KG1 (cell line): Measurements from ENCODE around the gene CFAP69.

Experiments
- DNase-seq: peaks from one replicate; lab custom pipeline; 2025; lab: John Stamatoyannopoulos, UW

The CFAP69 gene

GRCh38 chr7:90244909-90245851, at the start of gene CFAP69:
CFAP69 (plus strand) TSS chr7:90245174; CDS start chr7:90245425, 251 bp downstream.
- DNase-seq, result no peak

- DNase-seq, result no peak
These were observed 43.3 kb upstream of the CFAP69 start for GRCh38 chr7:90201500-90202195.

- no peak for DNase-seq
These were observed 37.0 kb upstream of the CFAP69 start for GRCh38 chr7:90207956-90208355.

DNA sequence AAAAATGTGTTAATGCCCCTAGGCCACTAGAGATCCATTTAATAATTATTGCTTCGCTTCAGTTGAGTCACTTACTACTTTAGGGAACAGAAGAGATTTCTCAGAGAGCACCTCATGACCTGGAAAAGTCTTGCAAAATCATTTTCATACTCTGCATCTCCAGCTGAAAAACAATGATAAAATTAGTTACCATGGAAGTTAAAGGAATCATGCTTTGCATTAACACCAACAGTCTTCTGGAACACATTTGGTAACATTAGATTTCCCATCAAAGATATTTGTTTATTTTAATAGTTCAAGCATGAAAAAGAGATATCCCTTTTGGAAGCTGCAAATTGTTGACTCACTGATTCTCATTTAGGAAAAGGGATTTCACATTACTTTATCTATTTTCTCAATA, 35.2 kb upstream of the CFAP69 start:
- no peak for DNase-seq

DNA sequence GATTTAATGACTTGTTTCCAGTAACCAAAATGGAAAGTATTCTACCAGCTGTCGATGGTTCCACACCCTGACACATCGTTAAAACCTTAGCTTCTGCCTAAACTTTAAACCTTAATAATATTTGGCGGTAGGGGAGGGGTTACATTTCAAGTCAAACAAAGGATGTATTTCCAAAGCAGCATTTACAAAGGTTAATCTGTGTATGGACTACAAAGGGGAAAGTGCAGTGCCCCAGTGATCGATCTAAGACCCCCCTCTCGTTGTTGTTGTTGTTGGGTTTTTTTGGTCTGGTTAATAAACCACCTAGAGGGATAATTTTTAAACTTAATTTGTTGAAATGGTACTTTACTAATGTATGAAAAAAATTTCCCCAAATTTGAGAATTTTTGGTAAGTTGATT, 34.5 kb upstream of the CFAP69 start:
- no peak for DNase-seq

GRCh38 chr7:90210981-90211380, 34.0 kb upstream of the CFAP69 start:
- no peak for DNase-seq

GRCh38 chr7:90211391-90212148, 33.4 kb upstream of the CFAP69 start, which contains the start of gene STEAP2:
STEAP2 (plus strand) TSS chr7:90211740; CDS start chr7:90225083, 13,343 bp downstream.
- no peak for DNase-seq

GRCh38 chr7:90212149-90212495, 32.9 kb upstream of the CFAP69 start:
- no peak for DNase-seq

- no peak for DNase-seq
These were observed 31.5 kb upstream of the CFAP69 start for GRCh38 chr7:90213521-90213920.

DNA sequence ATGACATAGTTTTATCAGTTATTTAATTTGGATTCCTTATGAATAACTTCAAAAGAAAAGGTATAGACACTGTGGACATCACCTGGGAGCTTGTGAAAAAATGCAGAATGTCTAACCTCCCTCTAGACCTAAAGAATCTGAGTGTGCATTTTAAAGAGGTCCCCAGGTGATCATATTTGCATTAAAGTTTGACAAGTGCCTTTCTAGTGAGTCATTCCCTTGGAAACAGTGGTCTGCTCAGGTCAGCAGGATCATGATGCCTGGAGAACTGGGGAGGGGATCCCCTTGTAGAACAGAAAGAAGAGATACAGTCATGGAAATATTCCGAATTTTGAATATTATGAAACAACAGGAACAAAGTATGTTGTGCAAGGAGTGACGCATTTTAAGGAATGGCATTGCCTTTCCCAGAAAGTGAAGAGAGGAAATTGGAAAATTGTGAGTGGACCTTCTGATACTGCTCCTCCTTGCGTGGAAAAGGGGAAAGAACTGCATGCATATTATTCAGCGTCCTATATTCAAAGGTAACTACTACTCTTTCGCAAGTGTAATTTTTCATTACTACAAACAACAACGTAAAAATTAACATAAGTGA, 28.8 kb upstream of the CFAP69 start:
- no peak for DNase-seq

GRCh38 chr7:90216771-90217170, 28.2 kb upstream of the CFAP69 start:
- DNase-seq, result no peak

DNA sequence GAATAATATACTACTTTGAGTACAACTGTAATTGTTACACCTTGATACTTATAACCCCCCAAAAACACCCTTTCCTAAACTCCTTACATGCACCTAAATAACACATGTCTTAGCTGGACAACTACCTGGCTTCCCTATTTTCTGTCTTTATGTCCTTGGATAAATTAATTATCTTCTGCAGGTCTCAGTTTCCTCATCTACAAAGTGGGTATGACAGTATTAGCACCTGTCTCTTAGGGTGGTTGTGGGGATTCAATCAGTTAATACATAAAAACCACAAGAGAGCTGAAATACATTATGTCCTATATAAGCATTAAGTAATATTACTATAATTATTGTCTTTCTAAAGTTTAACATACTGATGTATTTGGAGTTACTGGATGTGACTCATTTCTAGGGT, 22.6 kb upstream of the CFAP69 start:
- DNase-seq, result no peak

DNA sequence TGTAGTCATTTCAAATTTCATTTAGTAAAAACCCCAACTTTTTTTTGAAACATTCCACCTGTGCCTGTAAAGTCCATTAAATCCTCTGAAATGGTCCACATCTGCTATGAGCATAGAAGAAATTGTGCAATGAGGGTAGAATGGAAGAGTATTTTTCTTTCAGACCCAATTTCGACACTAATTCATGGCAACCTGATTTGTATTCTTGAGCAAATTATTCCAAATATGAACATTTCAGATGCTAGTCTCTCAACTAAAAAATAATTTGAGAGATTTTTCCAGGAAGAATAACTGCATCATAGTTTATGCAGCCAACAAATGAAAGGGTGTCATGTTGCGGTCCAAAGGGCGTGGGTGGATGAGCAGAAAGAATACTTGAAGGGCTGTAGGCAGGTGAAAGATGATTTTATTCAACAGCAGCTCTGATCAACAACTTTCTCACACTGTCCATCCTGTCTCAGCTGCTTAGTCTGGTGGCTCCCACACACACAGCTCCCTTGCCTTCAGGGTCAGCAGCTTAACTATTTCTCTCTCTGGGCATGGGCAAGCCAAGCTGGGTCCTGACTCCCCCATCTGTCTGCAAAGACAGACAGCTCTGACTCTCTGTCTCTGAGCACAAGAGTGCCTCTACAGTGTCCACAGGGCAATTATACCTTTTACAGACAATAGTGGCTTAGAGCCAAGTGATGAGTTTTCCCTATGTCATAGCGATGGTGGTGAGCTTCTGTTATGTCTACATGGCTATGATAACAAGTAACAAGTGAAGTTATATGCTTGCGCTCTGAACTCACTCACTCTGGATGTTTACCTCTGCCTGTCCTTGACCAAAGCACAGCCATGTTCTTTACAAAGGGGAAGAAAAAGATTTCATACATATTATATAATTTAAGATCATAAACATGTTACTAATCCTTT, 21.9 kb upstream of the CFAP69 start:
- DNase-seq, result no peak

DNA sequence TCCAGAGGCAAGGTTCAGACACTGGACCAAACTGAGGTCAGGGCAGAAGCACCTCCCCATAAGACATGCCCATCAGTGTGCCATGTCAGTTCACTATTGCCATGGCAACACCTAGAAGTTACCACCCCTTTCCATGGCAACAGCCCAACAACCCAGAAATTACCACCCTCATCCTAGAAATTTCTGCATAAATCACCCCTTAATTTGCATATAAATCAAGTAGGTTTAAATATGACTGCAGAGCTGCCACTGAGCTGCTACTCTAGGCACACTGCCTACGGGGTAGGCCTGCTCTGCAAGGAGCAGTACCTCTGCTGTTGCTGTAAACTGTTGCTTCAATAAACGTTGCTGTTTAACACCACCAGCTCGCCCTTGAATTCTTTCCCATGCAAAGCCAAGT, 20.8 kb upstream of the CFAP69 start:
- DNase-seq, result no peak

GRCh38 chr7:90225181-90225580, 19.8 kb upstream of the CFAP69 start:
- no peak for DNase-seq

- no peak for DNase-seq
These were observed 19.4 kb upstream of the CFAP69 start for GRCh38 chr7:90225601-90226000.

DNA sequence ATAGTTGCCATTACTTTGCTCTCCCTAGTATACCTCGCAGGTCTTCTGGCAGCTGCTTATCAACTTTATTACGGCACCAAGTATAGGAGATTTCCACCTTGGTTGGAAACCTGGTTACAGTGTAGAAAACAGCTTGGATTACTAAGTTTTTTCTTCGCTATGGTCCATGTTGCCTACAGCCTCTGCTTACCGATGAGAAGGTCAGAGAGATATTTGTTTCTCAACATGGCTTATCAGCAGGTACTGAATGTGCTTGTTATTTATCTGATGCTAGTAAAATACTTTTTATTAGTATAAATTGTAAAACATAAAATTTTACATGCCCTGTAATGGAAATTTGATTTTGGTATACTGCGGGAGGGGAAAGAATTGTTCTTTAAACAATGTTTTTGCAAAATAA, 17.7 kb upstream of the CFAP69 start:
- DNase-seq, result no peak

DNA sequence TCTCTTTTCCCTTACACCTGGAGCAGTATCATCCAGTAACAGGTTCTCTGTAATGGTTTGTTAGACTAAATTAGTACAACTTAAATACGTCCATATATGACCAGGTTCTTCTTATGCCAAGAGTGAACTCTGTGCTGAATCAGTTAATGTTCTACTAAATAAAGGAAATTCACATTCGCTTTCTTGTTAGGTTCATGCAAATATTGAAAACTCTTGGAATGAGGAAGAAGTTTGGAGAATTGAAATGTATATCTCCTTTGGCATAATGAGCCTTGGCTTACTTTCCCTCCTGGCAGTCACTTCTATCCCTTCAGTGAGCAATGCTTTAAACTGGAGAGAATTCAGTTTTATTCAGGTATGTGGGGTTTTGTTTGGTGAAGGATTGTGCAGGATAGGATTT, 15.3 kb upstream of the CFAP69 start:
- no peak for DNase-seq

DNA sequence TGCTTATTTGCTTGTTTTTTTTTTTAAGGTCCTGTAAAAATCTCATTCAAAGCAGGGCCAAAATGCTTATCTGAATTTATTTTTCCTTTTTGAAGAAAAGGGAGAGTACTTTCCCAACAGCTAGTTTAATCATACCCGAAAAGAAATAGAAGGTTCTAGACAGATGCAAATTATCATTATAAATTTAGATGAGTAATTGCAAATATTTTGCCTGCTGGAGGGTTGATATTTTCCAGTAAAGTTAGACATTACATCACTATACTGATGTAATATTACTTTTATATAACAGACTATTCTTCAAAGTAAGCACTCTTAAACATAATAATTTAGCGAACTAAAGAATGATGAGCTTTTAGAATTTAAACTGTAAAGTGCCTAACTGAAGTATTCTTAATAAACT, 14.1 kb upstream of the CFAP69 start:
- DNase-seq, result no peak

DNA sequence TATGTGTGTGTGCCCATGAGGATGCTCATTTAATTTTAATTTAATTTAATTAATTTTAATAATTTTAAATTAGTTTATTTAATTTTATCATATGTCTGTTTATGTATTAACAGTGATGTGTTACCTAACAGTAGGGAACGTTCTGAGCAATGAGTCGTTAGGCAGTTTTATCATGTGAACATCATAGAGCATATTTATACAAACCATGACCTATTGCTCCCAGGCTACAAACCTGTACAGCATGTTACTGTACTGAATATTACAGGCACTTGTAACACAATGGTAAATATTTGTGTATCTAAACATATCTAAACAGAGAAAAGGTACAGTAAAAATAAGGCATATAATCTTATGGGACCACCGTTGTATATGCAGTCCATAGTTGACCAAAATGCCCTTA, 13.7 kb upstream of the CFAP69 start:
- no peak for DNase-seq

- DNase-seq, result no peak
These were observed 12.5 kb upstream of the CFAP69 start for GRCh38 chr7:90232430-90232829.
